SW 1271 (cell line): ENCODE measurements around the gene GALNT11.
"Not testable (repeated sequence)": the region's sequence is repeated elsewhere in the genome, so short reads cannot be mapped to it uniquely, and the experiment has no call there.

Experiments
- DNase-seq, 2 experiments: peaks; one replicate each; lab custom pipeline; 2025; lab: John Stamatoyannopoulos, UW

GALNT11 gene

DNA sequence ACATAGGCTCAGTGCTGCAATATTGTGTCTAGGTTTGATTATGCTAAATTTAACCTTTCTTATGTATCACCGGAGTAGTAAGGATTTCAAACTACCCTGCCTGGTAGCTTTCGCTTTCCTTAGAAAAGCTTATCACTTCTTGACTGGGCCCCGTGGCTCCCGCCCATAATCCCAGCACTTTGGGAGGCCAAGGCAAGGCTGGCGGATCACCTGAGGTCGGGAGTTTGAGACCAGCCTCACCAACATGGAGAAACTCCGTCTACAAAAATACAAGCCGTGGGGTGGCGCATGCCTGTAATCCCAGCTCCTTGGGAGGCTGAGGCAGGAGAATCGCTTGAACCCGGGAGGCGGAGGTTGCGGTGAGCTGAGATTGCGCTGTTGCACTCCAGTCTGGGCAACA, 49.9 kb downstream of the GALNT11 start:
- not testable (repeated sequence) for DNase-seq

DNA sequence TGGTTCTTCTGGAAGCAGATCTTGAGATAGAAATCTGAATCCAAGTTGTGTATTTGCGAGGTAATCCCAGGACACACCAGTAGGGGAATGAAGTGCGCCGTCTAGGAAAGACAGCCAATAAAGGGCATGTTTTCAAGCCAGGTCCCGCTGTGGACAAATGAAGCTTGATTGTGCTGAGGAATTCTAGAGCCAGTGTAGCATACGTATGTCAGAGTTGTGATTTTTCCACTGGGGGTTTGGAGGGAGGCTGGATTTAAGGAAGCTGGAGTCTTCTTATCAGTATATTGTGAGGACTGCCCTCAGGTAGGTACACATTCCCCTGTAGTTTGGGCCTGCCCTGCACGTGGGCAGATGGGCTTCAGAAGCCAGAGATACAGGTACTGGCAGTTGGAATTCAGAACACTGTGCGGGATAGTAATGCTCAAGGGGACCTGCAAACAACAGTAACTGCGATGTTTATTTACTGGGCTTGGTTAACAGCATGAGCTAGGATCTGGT, 50.9 kb downstream of the GALNT11 start:
- peak in 1 of 2 experiments; percentile 5 for DNase-seq

DNA sequence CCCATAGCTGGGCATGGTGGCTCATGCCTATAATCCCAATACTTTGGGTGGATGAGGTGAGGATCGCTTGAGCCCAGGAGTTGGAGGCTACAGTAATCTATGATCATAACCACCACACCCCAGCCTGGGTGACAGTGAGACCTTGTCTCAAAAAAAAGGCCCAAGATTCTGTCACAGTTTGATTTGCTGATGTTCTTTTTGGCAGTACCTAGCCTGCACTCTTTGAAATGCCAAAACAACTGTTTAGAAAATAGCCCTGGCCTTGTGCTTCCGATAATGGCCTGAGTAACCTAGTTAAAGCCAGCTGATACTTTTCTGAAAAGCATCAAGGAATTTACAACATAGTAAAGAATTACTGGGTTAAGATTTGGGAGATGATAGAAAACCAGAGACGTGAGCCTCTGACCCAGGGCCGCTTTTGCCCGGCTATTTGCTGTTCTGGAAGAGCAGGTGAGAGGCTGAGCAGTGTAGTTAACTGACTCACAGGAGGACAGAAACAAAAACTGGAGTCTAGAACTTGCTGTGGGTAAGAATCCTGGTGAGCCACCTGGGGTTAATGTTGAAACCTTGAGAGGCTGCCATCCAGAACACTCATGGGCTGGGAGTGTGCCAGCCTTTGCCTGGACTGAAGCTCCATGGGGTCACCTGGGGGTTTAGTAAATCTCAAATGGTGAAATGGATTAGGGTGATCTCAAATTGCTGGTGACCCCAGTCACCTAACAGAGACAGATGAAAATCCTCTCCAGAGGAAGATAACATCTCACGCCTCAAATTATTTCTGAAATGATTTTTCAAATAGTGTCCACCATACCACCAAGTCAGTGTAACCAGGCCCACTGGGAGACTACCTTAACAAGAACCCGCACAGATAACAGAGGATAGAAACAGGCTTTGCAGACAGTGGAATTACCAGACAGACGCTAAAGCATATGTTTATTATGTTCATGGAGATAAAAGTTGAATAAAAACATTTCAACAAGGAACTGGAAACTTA, 51.8 kb downstream of the GALNT11 start:
- no peak for DNase-seq

DNA sequence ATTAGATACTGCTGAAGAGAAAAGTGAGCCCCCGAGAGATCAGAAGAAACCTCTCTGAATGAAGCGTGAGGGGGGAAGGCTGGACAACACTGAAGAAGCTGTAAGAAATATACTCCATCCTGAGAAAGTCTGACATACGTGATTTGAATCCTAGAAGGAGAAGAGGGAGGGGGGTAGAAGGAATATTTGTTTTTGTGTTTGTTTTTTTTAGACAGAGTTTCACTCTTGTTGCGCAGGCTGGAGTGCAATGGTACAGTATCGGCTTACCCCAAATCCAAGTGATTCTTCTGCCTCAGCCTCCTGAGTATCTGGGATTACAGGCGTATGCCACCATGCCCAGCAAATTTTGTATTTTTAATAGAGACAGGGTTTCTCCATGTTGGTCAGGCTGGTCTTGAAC, 52.6 kb downstream of the GALNT11 start:
- no peak for DNase-seq

DNA sequence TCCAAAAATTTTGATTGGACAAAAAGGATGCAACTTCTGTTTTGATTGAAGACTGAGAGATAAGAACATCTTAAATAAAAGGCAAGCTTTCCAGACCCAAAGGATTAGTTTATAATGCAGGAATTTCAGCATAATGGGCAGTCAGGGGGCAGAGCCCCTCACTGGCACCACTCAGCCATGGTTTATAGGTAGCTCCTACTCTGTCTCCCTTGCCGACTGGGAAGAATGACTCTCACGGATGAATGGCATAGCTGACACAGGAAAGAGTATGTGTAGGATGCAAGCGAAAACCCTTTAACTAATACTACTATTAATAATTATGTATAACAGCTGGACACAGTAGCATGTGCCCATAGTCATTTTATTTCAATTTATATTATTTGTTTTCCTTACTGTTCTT, 53.3 kb downstream of the GALNT11 start:
- DNase-seq, result no peak

DNA sequence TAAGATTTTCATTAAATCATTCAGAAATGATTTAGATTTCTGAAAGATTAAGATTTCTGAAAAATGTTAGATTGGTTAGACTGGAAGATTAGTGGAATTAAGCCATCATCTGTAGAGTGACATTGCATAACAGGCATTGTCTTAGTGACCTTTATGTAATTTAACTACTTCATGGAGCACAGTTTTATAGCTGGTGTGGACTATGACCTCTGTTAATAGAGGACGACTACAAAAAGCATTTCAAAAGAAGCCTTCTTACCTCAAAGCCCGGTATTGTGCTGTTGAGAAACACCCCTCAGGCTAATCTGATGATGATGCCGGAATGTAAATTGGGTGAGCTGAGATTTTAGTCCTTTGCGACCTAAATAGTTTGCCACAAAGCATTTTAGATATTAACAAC, 55.6 kb downstream of the GALNT11 start:
- no peak for DNase-seq

DNA sequence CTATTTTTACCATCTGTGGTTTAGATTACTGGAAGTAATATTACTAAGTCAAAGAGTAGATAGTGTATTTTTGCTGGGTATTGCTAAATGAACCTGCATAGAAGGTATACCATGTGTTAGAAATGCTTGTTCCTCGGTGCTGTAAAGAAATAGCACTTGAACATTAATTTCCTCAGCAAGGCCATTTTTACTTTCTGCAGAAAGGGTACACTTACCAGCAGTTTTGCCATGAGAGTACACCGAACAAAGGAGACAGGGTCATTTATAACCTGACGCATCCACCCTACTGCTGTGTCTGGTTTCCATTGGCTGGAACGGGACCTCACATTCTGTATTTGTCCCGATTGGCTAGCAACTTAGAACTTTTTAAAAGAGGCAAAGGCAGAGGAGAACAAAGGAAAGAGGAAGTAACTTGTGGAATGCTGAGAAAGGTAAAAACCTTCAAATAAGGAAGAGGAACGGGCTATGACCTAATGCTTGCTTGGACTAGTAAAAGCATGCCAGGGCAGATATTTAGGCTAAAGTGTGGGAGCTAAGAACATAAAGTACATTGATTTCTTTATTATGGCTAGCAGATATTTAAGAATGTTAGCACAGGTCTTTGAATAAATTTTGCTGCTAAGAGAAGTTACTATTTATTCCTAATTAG, 56.7 kb downstream of the GALNT11 start:
- DNase-seq, result not testable (repeated sequence)

DNA sequence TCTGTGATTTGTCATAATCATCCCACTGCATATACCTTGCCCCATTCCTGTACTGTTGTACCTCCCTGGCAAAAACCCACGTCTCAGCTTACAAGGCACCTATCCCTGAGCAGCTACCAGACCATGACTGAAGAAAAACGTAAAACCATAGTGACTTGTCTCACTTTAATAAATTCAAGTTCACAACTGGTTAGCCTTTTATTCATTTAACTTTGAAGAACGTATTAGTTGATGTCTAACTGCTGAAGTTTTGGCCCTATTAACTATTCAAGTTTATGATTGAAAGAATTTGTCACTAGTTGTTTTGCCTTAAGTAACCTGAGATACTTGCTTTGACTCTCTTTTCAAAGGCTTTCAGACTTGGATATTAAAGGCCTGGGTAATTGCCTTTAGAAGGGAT, 59.7 kb downstream of the GALNT11 start:
- no peak for DNase-seq

DNA sequence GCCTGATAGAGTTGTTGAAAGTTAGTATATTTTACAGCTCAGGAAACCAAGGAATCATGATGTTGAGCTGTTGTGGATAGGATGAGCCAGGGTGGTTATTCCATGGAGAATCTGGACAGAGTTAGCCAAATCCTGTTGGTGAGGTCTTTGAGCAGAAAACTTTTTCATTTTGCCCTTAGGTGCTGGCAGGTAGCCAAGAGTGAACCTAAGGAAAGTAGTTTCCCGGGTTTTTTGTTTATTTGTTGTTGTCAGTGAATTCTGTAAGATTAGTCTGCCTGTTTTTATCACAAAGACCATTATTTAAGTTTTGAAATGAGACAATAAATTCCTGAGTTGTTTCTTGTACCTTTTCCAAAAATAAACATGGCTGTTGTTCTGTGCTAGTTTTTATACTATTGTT, 61.0 kb downstream of the GALNT11 start:
- no peak for DNase-seq

DNA sequence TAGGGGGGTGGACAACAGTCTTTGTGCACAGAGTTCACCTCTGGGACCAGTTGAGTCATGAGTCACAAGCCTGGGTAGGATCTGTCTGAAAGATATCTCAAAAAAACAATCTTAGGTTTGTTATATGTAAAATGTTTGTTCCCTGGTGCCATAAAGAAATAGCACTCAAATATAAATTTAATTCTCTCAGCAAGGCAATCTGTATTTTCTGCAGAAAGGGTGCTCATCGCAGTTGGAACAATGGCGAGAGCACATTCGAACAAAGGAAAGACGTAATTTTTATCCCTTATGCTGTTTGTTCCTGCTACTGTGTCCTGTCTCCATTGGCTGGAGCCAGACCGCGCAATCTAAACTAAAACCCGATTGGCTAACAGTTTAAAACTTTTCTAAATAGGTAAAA, 63.7 kb downstream of the GALNT11 start:
- DNase-seq, result no peak

DNA sequence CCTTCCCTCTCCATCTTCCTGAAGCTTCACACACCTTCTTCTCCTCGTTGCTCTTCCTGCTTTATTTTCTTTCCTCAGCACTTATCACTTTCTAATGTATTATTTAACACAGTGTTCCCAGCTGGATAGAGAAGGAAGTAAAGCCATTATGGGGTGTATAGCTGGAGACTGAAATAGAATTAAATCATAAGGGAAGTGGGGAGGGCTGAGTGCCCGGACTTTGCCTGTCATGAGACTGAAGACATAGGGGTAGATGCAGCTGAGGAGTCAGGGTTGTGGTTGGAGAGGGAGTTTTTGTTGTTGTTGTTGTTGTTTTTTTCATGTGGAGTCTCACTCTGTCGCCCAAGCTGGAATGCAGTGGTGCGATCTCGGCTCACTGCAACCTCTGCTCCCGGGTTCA, 65.3 kb downstream of the GALNT11 start:
- no peak for DNase-seq

DNA sequence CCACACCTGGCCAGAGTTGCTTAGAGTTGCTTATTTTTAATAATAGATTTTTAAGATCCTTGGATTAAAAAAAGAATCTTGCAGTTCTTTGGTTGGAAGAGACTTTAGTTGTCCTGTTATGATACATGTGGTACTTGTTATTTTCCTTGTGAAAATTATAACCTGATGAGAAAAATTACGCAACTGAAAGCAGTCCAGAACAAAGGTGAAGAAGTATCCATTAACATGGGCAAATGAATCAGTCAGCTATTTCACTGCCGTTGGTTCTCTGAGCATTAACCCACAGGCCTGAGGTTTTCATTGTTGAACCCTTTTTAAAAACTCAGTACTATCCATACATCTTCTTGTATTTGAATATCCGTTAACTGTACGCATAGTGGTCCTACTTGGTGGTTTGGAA, 68.2 kb downstream of the GALNT11 start:
- DNase-seq, result no peak

DNA sequence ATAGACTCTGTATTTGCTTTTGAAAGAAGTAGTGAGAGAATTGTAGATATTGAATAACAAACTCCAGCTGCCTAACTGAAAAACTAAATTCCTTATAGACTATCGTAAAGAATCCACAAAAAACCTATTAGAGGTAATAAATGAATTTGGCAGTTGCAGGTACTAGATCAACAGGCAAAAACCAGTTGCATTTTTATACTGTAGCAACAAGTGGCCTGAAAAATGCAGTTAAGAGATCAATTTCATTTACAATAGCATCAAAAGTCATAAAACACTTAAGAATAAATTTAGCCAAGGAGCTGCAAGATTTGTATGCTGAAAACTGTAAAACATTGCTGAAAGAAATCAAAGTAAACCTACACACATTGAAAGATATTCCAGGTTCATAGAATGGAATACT, 70.3 kb downstream of the GALNT11 start:
- DNase-seq, result no peak

DNA sequence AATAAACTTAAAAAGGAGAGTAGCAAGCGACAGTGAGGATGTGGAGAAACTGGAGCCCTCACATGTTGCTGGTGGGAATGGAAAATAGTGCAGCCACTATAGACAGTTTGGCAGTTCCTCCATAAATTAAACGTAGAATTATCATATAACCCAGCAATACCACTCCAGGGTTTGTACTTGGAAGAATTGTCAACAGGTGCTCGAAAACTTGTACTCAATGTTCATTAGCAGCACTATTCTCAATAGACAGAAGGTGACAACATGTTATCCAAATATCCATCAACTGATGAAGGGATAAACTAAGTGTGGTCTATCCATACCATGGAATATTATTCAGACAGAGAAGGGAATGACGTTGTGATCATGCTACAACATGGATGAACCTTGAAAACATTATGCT, 71.9 kb downstream of the GALNT11 start:
- DNase-seq, result no peak

DNA sequence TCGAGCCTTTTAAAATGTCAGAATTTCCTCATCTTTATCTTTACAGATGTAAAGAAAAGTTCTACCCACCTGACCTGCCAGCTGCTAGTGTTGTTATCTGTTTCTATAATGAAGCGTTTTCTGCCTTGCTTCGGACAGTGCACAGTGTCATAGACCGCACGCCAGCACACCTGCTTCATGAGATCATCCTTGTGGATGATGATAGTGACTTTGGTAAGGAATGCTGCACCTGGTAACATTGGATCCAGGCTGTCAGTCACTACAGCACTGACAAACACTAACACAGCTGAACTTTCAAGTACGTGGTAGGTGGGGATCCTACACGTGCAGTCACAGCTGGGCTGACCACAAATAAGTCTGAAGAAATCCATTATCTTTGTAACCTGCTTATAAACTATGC, 77.6 kb downstream of the GALNT11 start:
- no peak for DNase-seq

DNA sequence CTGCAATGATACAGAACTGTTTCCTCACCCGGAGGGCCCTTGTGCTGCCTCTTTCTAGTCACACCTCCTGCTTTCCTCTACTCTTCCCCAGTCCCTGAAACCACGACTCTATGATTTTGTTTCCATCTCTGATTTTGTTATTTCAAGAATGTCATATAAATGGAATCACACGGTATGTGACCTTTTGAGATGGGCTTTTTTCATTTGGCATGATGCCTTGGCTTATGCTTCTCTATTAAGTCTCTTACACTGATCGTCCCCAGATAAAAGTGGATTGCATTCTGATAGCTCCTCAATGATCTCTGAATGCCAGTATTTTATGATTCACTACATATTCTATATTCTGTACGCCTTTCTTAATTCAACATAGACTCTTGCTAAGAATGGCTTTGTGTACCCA, 78.2 kb downstream of the GALNT11 start:
- DNase-seq, result no peak

DNA sequence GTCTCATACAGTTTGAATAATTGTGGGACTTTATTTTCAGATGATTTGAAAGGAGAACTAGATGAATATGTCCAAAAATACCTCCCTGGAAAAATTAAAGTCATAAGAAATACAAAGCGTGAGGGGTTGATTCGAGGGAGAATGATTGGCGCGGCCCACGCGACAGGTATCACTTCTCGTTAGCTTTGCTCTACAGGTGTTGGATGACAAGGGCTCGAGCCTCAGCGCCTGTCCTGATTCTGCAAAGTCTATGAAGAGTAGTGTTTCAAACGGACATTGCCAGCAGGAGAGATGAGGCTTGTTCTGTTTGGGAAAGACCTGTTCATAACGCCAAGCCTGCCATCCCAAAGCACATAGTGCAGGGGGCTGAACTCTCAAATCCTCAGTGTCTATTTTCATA, 79.7 kb downstream of the GALNT11 start:
- no peak for DNase-seq

DNA sequence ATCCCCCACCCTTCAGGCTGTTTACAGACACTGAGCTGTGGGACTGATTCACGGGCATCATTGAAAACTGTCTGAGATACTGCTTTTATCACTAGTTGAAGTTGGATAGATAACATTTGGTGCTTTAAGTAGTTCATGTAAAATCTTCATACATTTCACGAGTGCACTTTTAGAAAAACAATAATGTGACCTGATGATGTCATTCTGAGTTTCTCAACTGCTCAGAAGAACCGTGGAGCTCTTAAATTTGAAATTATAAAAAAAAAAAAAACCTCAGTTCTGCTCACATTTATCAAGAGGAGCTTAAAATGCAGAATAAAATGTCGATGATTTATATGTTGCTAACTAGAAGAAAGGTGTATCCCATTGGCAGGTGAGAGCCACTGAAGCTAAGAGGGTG, 81.5 kb downstream of the GALNT11 start:
- DNase-seq, result no peak

DNA sequence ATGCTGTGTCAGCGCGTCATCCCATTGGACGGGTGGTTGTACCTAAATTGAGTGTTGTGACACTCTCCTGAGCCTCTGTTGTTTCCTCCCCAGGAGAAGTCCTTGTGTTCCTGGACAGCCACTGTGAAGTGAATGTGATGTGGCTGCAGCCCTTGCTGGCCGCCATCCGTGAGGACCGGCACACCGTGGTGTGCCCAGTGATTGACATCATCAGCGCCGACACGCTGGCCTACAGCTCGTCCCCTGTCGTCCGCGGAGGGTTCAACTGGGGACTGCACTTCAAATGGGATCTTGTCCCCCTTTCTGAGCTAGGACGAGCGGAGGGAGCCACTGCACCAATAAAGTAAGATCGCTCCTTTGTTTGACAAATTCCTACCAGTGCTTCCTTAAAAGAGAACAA, 82.5 kb downstream of the GALNT11 start:
- no peak for DNase-seq

DNA sequence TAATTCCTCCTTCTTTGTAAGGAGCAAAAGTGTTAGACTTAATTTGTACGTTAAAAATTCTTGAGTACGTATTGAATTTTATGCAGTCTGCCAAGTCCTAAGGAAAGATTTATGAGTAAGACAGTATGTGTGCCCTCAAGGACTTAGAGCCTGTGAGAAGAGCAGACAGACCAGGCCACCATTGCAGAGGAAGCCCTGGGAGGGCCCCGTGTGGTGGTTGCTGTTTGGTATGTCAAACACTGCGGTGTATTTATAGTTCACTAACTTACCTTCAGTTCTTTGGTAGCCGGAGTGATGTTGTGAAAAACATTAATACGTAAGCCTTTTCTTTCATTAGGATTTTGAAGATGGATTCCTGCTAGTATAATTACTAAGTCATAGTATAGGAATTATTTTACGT, 82.9 kb downstream of the GALNT11 start:
- DNase-seq, result no peak

DNA sequence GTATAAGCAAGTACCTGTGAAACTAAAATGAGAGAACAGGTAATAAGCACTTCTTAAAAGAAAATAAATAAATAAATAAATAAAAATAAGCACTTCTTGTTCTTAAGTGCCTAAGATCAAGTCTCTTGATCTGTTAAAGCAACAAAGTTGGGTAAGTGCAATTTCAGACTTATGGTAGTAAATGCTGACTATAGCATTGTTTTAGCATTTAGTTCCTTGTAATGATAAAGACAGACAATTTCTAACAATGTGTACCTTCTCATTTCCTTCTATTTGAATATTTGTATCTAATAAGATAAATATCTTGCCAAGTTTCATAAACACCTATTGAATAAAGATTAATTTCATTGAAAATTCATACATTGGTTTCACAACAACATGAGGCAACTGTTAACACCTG, 87.4 kb downstream of the GALNT11 start:
- DNase-seq, result no peak

DNA sequence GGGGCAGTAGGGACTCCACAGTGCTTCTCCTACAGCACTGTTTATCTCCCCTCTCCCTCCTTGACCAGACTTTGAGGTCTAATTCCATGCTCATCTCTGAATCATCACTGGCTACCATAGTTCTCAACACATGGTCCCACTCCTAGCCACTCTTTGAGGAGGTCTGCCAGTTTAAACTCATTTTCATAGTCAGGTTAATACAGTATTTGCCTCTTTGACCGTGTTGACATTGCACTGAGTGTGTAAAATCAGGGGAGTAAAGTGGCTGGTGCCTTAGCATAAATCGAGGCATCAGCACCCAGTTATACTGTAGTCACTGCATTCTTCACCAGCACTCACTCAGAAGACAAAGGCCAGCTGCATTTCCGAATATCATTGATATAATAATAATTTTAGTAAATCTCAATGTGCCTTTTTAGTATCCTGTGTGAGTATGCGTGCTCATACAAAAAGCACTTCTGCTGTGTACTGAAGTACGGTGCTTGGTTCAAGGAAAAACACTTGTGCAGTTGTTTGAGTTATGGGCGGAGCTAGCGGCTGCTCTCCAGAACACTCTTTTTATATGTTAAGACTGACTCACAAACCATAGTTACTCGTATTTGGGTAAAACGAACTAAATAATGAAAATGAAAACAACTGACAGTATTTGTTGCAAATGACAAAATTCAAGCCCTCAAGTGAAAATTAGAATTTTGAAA, 89.7 kb downstream of the GALNT11 start:
- no peak for DNase-seq

DNA sequence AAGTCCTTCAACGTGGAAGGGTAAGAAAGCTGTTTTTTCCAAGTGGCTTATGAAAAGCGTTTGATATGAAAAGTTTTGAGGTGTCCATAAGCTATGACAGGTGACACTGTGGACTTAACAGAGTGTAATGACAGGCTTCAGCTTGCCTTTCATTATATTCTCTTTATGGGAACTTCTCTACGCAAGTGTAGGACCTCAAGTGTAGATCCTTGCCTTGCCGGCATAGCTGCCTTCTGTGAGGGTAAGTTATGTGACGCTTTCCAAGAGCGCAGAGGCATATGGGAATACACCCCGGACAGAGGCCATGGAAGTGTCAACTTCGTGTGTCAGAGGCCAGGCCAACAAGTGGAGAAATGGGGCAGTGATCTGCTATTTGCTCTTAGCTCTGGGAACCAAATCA, 91.9 kb downstream of the GALNT11 start:
- no peak for DNase-seq
